Measurements from ENCODE around the gene PRRC1.

DNA sequence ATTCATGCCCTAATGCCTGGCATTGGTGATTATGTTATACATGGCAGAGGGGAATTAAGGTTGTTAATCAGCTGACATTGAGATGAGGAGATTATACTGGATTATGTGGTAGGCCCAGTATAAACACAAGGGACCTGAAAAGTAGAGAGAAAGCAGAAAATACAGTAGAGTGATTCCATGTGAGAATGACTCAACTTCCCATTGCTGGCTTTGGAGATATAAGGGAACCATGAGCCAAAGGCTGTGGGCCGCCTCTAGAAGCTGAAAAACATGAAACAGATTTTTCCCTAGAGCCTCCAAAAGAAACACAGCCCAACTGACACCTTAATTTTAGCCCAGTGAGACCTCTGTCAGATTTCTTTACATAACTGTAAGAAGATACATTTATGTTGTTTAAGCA is 66.4 kb downstream of the PRRC1 start:
- TF ChIP-seq, protein P1, sequence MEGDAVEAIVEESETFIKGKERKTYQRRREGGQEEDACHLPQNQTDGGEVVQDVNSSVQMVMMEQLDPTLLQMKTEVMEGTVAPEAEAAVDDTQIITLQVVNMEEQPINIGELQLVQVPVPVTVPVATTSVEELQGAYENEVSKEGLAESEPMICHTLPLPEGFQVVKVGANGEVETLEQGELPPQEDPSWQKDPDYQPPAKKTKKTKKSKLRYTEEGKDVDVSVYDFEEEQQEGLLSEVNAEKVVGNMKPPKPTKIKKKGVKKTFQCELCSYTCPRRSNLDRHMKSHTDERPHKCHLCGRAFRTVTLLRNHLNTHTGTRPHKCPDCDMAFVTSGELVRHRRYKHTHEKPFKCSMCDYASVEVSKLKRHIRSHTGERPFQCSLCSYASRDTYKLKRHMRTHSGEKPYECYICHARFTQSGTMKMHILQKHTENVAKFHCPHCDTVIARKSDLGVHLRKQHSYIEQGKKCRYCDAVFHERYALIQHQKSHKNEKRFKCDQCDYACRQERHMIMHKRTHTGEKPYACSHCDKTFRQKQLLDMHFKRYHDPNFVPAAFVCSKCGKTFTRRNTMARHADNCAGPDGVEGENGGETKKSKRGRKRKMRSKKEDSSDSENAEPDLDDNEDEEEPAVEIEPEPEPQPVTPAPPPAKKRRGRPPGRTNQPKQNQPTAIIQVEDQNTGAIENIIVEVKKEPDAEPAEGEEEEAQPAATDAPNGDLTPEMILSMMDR (IDR thresholded peaks at IDR 0.05; ENCODE audit: poor library complexity): no peak
- no peak for TF ChIP-seq EZH2 (IDR thresholded peaks at IDR 0.05; ENCODE audit: borderline replicate concordance)
- TF ChIP-seq EZH2phosphoT487 (IDR thresholded peaks at IDR 0.05; ENCODE audit: low read depth, severe bottlenecking, unreplicated experiment): no peak

Measured in hepatocyte (in vitro differentiated cells).